Endodermal cell (in vitro differentiated cells): ENCODE results near the gene TXNDC11. TPM values are rescaled to one million over a fixed set of nuclear protein-coding genes. Genes with fewer than 3 reads are reported as not detected.

Experiments
- DNase-seq: peaks from one replicate; pipeline ENCODE4 v3.0.0-alpha.2; 2017
- H3K27ac ChIP-seq: 2 replicates; pipeline ENCODE4 v1.5.1; 2013; ENCODE audit warnings: mild to moderate bottlenecking, low read depth, low read length, moderate library complexity
- H3K27me3 ChIP-seq: 2 replicates; pipeline ENCODE4 v1.6.1; 2013; ENCODE audit warnings: mild to moderate bottlenecking, low read length, moderate library complexity; ENCODE audit not compliant: insufficient read depth, control insufficient read depth, poor library complexity, severe bottlenecking
- H3K36me3 ChIP-seq: 2 replicates; pipeline ENCODE4 v1.7.0; 2013; ENCODE audit warnings: mild to moderate bottlenecking, low read length, moderate library complexity; ENCODE audit not compliant: control insufficient read depth, insufficient read depth
- H3K4me1 ChIP-seq: one replicate; pipeline ENCODE4 v1.7.0; 2013; ENCODE audit warnings: low read length; ENCODE audit not compliant: control insufficient read depth, insufficient read depth
- H3K4me3 ChIP-seq: 2 replicates; pipeline ENCODE4 v1.5.1; 2013; ENCODE audit warnings: mild to moderate bottlenecking, low read length, moderate library complexity
- H3K9ac ChIP-seq: 2 replicates; pipeline ENCODE4 v1.6.1; 2013; ENCODE audit warnings: mild to moderate bottlenecking, low read length, moderate library complexity; ENCODE audit not compliant: poor library complexity, severe bottlenecking; ENCODE audit errors: extremely low read depth
- H3K9me3 ChIP-seq: 2 replicates; pipeline ENCODE4 v1.6.1; 2013; ENCODE audit warnings: mild to moderate bottlenecking, low read length, moderate library complexity; ENCODE audit not compliant: control insufficient read depth
- H3K27ac Mint-ChIP-seq: 2 replicates; pipeline ENCODE4 v1.8.0; 2020; ENCODE audit warnings: mixed read lengths
- H3K27me3 Mint-ChIP-seq: 2 replicates; pipeline ENCODE4 v1.8.0; 2021; ENCODE audit warnings: mild to moderate bottlenecking, mixed read lengths; ENCODE audit not compliant: insufficient read depth
- H3K36me3 Mint-ChIP-seq: 2 replicates; pipeline ENCODE4 v1.8.0; 2020; ENCODE audit warnings: low read depth, mixed read lengths
- H3K4me1 Mint-ChIP-seq: 2 replicates; pipeline ENCODE4 v1.8.0; 2020; ENCODE audit warnings: mixed read lengths
- H3K4me3 Mint-ChIP-seq: 2 replicates; pipeline ENCODE4 v1.8.0; 2020; ENCODE audit warnings: mild to moderate bottlenecking, moderate library complexity, mixed read lengths
- H3K9me3 Mint-ChIP-seq: 2 replicates; pipeline ENCODE4 v1.8.0; 2020; ENCODE audit warnings: mild to moderate bottlenecking, mixed read lengths
- CTCF ChIP-seq: fragments of 200-600 bp; sonication (generic); conservative IDR thresholded peaks from 2 replicates; pipeline ENCODE4 v1.5.0; 2021; ENCODE audit warnings: antibody characterized with exemption, mild to moderate bottlenecking
- WGBS, 2 experiments: methylation state at CpG; one replicate each; pipeline versions ENCODE4 v1.1.5 to v1.1.7; 2013; ENCODE audit warnings: missing lambda C conversion rate in 2 of 2, mixed read lengths in 1 of 2; ENCODE audit not compliant: insufficient coverage in 1 of 2, insufficient read length in 1 of 2; 5-methylcytosine and 5-hydroxymethylcytosine counted together
- total RNA-seq, 2 donors: library from RNA; stranded (reverse); fragmentation: NEBNext Ultra II Directional in 1 of 2; extraction: Animal tissue kit (Norgen Biotek cat#: 25700) in 1 of 2; gene quantifications; 2 replicates in 1 of 2; 3 replicates in 1 of 2; pipeline ENCODE4 v1.2.1, GENCODE V29; 2021

TXNDC11 gene
- total RNA-seq, 2 donors from 2014 or later = 16.4 to 20.8 TPM

DNA sequence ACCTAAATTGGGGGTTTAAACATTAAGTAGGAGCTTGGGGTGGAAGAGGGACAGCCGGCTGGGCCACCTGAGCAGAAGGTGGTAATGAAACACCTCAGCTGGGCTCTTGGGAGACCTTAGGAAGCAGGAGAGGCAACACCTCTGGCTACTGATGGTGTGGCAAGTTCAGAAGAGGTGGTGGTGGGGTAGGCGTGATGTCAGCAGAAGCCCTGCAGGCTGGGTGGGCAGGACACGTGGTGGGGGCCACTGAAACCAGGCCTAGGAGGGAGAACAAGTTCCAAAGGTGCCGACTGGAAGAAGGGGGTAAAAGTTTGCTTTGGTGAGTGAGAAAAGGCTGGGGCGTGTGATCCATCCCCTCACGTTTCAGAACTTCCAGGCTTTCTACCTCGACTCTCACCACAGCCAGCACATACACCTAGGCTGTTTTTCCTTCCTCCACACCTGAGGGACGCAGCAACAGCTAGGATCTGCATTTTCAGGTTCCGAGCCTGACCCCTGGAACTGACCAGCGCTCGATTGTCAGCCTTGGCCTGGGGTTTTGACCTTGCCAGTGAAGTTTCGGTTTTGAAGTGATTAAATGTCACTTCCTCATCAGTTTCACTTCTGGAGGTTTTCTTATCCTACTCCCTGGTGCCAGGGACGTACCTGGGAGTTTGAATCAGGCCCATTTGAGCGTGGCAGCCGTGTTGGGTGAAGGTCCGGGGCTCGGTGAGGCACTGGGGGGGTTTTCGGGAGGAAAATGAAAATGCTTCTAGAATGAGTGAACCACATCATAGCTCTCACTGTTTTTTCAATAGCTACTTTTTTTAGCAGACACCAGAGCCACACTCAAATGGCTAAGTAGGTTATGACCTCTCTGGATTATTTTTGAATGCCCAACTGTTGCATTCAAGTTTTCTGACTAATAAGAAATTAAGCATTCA, 64.4 kb downstream of the TXNDC11 start:
- peaks cover 66% of the 10 kb centered on the region for H3K36me3 ChIP-seq
- Mint-ChIP-seq H3K36me3 (peaks cover 48% of the 10 kb centered on the region), H3K4me3 (no peak overlapping the region), H3K4me1 (no peaks in the 10 kb centered on the region), H3K27me3 (no peaks in the 10 kb centered on the region), H3K27ac (peak overlapping the region; percentile 72), H3K9me3 (no peaks in the 10 kb centered on the region)
- H3K4me3 ChIP-seq = no peak overlapping the region
- DNase-seq = no peak
- no peaks in the 10 kb centered on the region for H3K9me3 ChIP-seq
- no peak overlapping the region for H3K27ac ChIP-seq
- H3K4me1 ChIP-seq = no peaks in the 10 kb centered on the region
- WGBS, 2 experiments = 95 to 97% methylated on average over 9 to 18 of the region's 18 CpGs
- H3K27me3 ChIP-seq = no peaks in the 10 kb centered on the region
- no peak overlapping the region for H3K9ac ChIP-seq
- no peak for TF ChIP-seq CTCF

- no peaks in the 10 kb centered on the region for H3K9me3 Mint-ChIP-seq
- WGBS, 2 experiments = 92 to 100% methylated on average over 6 to 9 of the region's 9 CpGs
- peaks cover 41% of the 10 kb centered on the region for H3K36me3 Mint-ChIP-seq
- H3K4me3 Mint-ChIP-seq = no peak overlapping the region
- Histone ChIP-seq H3K36me3 (peaks cover 59% of the 10 kb centered on the region), H3K27me3 (no peaks in the 10 kb centered on the region), H3K9ac (no peak overlapping the region), H3K4me1 (no peaks in the 10 kb centered on the region), H3K9me3 (no peaks in the 10 kb centered on the region), H3K27ac (peak overlapping the region; percentile 44), H3K4me3 (no peak overlapping the region)
- H3K27me3 Mint-ChIP-seq = no peaks in the 10 kb centered on the region
- peaks cover 5% of the 10 kb centered on the region for H3K4me1 Mint-ChIP-seq
- no peak for TF ChIP-seq CTCF
- DNase-seq = no peak
- peak overlapping the region; percentile 72 for H3K27ac Mint-ChIP-seq
Observed at GRCh38 chr16:11677451-11677951, 65.2 kb downstream of the TXNDC11 start.

DNA sequence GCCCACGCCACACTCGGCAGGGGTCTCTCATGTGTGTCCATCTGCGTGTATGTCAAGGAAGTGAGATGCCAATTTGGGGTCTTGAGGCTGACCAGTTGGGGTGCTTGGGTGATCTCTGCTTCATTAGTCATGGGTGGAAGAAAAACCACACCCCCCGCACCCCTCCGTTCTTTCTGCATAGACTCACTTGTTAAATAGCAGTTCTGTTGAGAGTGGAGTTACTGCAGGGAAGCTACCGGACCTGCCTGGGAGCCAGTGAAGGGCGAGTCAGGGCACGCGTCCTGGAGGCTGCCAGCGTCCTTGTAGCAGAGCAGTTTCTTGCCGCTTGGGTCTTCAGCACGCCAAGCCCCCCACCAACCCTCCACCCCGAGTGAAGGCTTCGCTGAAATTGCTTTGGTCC, 65.9 kb downstream of the TXNDC11 start:
- H3K9ac ChIP-seq = no peak overlapping the region
- Mint-ChIP-seq H3K9me3 (no peaks in the 10 kb centered on the region), H3K36me3 (peaks cover 38% of the 10 kb centered on the region), H3K4me3 (no peak overlapping the region), H3K27ac (no peak overlapping the region), H3K27me3 (no peaks in the 10 kb centered on the region), H3K4me1 (peaks cover 12% of the 10 kb centered on the region)
- no peak overlapping the region for H3K4me3 ChIP-seq
- H3K27me3 ChIP-seq = no peaks in the 10 kb centered on the region
- H3K4me1 ChIP-seq = peaks cover 3% of the 10 kb centered on the region
- H3K27ac ChIP-seq = peak overlapping the region; percentile 38
- H3K9me3 ChIP-seq = no peaks in the 10 kb centered on the region
- DNase-seq = no peak
- H3K36me3 ChIP-seq = peaks cover 52% of the 10 kb centered on the region
- whole genome bisulfite sequencing, 2 experiments = 97 to 99% methylated on average over 10 to 14 of the region's 14 CpGs
- no peak for TF ChIP-seq CTCF
